Vagina (tissue), 2 donors: Measurements from ENCODE around the gene NUDT22. TPM values are rescaled to one million over a fixed set of nuclear protein-coding genes. Genes with fewer than 3 reads are reported as not detected.
A peak's percentile ranks its signal among the peaks of the same experiment; 100 is the strongest.

Source experiments
- DNase-seq, 2 donors: peaks; one replicate each; pipeline ENCODE4 v3.0.0-alpha.2; 2017; ENCODE audit errors: extremely low spot score in 2 of 2
- H3K27ac ChIP-seq: fragments of 200-600 bp; sonication (generic); one replicate; pipeline ENCODE4 v1.5.1; 2019
- H3K27me3 ChIP-seq: fragments of 200-600 bp; sonication (generic); one replicate; pipeline ENCODE4 v1.5.1; 2019
- H3K36me3 ChIP-seq, 2 donors: fragments of 200-600 bp; sonication (generic); one replicate each; pipeline ENCODE4 v1.5.1; 2017 to 2019
- H3K4me1 ChIP-seq: fragments of 200-600 bp; sonication (generic); one replicate; pipeline ENCODE4 v1.5.1; 2019
- H3K4me3 ChIP-seq, 2 donors: fragments of 200-600 bp; sonication (generic); 1 replicate in 1 of 2; 2 replicates in 1 of 2; pipeline ENCODE4 v1.5.1; 2016 to 2019
- H3K9me3 ChIP-seq: fragments of 200-600 bp; sonication (generic); one replicate; pipeline ENCODE4 v1.5.1; 2019
- POLR2A ChIP-seq, 2 donors: fragments of 450-650 bp; IDR thresholded peaks; one replicate each; pipeline ENCODE4 v1.6.1; 2017; ENCODE audit warnings: antibody characterized with exemption in 2 of 2, mild to moderate bottlenecking in 2 of 2, moderate library complexity in 2 of 2
- POLR2AphosphoS5 ChIP-seq, 2 donors: sonication (generic); formaldehyde crosslinking; IDR thresholded peaks; one replicate each; pipeline ENCODE4 v1.9.0; 2017; ENCODE audit warnings: antibody characterized with exemption in 2 of 2, mild to moderate bottlenecking in 2 of 2, low read depth in 1 of 2; ENCODE audit not compliant: insufficient read depth in 1 of 2
- intact Hi-C: fragments of 100-400 bp; cut with DNase I; formaldehyde crosslinking; loops from one replicate; pipeline ENCODE4 v1.15.1; 2023
- total RNA-seq: library from RNA; depleted of rRNA; stranded (reverse); fragments of >200 nt; gene quantifications from one replicate; pipeline ENCODE4 v1.2.3, GENCODE V29; 2016
- TF ChIP-seq, protein P1 (sequence below), 3 experiments: fragments of 450-650 bp in 2 of 3; fragments of 200-600 bp in 1 of 3; sonication (generic) in 1 of 3; IDR thresholded peaks; one replicate each; pipeline ENCODE4 v1.5.1; 2017 to 2019; ENCODE audit warnings: antibody characterized with exemption in 3 of 3, mild to moderate bottlenecking in 2 of 3, moderate library complexity in 2 of 3

NUDT22 gene
- total RNA-seq, 1 donor from 2014 or later, result 38.8 TPM

DNA sequence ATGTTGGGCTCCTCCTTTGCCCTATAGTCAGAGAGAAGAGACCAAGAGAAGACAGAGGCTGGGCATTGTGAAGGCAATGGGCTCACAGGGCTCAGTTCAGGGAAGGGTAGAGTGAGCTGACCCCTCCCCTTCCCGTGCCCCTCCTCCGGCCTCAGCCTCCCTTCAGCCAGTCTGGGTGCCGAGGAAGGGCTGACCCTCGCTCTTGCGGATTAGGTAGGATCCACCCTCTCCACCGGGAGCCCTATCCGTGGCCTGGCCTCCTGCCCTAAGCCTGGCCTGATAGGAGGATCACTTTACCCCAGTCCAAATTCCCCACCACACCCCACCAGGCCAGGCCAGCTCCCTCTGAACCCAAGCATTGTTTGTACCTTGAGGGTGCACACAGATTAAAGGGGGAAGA lies 22.5 kb downstream of the NUDT22 start:
- peaks cover 50% of the 10 kb centered on the region for H3K4me1 ChIP-seq
- no peak overlapping the region for H3K27ac ChIP-seq
- peaks cover 0 to 8% of the 10 kb centered on the region in 2 donors for H3K36me3 ChIP-seq
- DNase-seq, result no peak
- no peak overlapping the region for H3K4me3 ChIP-seq
- intact Hi-C loops, result no loop called here
- H3K27me3 ChIP-seq, result no peaks in the 10 kb centered on the region
- no peaks in the 10 kb centered on the region for H3K9me3 ChIP-seq
- no peak for TF ChIP-seq POLR2A (IDR thresholded peaks at IDR 0.05)
- TF ChIP-seq POLR2AphosphoS5 (IDR thresholded peaks at IDR 0.05; ENCODE audit: insufficient read depth in 1 of 2, low read depth in 1 of 2), result no peak
- TF ChIP-seq, protein P1, sequence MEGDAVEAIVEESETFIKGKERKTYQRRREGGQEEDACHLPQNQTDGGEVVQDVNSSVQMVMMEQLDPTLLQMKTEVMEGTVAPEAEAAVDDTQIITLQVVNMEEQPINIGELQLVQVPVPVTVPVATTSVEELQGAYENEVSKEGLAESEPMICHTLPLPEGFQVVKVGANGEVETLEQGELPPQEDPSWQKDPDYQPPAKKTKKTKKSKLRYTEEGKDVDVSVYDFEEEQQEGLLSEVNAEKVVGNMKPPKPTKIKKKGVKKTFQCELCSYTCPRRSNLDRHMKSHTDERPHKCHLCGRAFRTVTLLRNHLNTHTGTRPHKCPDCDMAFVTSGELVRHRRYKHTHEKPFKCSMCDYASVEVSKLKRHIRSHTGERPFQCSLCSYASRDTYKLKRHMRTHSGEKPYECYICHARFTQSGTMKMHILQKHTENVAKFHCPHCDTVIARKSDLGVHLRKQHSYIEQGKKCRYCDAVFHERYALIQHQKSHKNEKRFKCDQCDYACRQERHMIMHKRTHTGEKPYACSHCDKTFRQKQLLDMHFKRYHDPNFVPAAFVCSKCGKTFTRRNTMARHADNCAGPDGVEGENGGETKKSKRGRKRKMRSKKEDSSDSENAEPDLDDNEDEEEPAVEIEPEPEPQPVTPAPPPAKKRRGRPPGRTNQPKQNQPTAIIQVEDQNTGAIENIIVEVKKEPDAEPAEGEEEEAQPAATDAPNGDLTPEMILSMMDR (IDR thresholded peaks at IDR 0.05), result no peak

DNA sequence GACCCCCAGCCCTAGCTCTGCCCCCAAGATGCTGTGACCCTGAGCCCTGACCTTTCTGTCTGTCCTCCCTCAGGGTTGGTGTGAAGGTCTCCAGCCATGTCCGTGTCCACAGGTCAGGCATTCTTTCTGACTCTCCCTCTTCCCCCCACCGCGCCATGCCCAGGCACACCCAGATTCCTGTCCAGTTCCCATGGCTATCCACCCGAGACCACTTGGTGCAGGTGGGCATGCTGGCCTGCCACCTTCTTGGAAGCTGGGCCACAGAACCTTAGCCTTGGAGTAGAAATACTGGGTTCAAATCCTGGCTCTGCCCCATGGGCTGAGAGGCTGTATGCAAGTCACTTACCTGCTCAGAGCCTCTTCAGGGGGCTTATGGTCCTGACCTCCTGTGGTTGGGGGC lies 23.0 kb downstream of the NUDT22 start:
- Histone ChIP-seq H3K27me3 (no peaks in the 10 kb centered on the region), H3K27ac (no peak overlapping the region), H3K36me3 (peaks cover 0 to 3% of the 10 kb centered on the region in 2 donors), H3K9me3 (no peaks in the 10 kb centered on the region), H3K4me3 (no peak overlapping the region), H3K4me1 (peaks cover 51% of the 10 kb centered on the region)
- DNase-seq, result no peak
- intact Hi-C loops, result no loop called here
- TF ChIP-seq POLR2AphosphoS5 (IDR thresholded peaks at IDR 0.05; ENCODE audit: insufficient read depth in 1 of 2, low read depth in 1 of 2), result no peak
- TF ChIP-seq POLR2A (IDR thresholded peaks at IDR 0.05), result no peak
- TF ChIP-seq, protein P1 (IDR thresholded peaks at IDR 0.05), result no peak

DNA sequence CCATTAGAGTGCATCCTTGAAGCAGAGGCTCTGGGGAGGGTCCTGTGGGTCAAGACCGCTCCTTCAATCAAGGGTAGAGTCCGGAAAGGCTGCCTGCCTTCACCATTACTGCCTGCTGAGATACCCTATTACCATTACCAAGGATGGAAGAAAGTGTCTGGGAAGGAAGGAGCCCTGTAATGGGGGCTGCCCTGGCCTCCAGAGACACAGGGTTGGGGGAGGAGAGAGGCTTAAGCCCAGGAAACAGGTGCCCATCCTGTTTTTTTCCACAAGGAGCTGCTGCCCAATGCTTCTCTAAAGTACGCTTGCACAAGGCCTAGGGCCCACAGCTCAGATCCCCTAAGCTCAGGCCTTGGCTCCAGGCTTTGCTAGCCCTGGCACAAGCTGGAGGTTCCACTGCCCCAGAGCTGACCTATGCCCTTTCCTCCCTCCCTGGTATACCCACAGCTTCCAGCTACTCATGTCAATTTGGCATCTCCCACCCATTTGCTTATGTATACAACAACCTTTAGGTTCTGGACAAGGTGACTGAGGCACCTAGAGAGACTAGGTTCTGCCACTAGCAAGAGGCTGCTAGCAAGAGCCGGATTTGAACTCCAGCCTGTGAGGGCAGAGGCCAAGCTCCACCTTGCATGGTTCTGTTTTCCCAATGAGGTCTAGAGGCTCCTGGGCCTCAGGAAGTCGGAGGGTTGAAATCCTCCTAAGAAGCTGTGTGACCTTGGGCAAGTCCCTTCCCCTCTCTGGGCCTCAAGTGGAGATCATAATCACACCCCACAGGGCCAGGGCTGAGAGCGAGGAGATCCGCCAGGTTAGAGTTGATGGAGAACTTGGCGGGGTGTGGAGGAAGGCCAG lies 23.7 kb downstream of the NUDT22 start:
- Histone ChIP-seq H3K27me3 (no peaks in the 10 kb centered on the region), H3K4me1 (peaks cover 47% of the 10 kb centered on the region), H3K4me3 (no peak overlapping the region), H3K9me3 (no peaks in the 10 kb centered on the region), H3K27ac (no peak overlapping the region), H3K36me3 (peaks cover 0 to 5% of the 10 kb centered on the region in 2 donors)
- DNase-seq, result no peak
- intact Hi-C loops, result no loop called here
- no peak for TF ChIP-seq POLR2AphosphoS5 (IDR thresholded peaks at IDR 0.05; ENCODE audit: insufficient read depth in 1 of 2, low read depth in 1 of 2)
- no peak for TF ChIP-seq POLR2A (IDR thresholded peaks at IDR 0.05)
- TF ChIP-seq, protein P1 (IDR thresholded peaks at IDR 0.05), result no peak

DNA sequence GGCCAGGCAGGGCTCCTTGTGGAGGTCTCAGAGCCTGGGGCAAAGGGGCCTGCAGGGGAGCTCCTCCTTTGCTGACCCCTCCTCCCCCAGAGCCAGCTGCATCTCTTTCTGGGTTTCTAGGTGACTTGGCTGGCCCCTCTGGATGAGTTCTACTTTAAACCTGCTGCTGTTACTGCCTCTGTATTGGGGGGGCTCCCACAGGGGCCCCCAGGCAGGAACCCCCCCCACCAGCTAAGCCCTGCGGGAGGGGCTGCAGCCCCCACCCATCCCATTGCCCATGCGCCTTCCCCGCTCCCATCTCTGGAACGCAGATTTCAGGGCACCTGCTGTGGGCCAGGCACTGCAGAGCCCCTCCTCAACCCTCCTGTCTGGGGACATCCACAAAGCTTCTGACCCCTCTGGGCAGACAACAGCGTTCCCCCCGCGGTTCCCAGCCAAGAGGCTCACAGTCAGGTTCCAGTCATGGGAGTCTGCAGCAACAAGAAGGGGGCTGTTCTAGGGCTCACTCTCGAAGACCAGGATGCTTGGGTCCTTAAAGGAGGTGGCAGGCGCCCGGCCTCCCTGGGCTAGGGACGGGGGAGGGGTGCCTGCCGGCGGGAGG lies 24.4 kb downstream of the NUDT22 start:
- no peak for TF ChIP-seq POLR2AphosphoS5 (IDR thresholded peaks at IDR 0.05; ENCODE audit: insufficient read depth in 1 of 2, low read depth in 1 of 2)
- Histone ChIP-seq H3K4me3 (peak overlapping the region; percentile 85 to 88), H3K4me1 (peaks cover 40% of the 10 kb centered on the region), H3K36me3 (peaks cover 0 to 13% of the 10 kb centered on the region in 2 donors), H3K9me3 (no peaks in the 10 kb centered on the region), H3K27ac (peak overlapping the region; percentile 73), H3K27me3 (no peaks in the 10 kb centered on the region)
- intact Hi-C loops, result no loop called here
- DNase-seq, result no peak

DNA sequence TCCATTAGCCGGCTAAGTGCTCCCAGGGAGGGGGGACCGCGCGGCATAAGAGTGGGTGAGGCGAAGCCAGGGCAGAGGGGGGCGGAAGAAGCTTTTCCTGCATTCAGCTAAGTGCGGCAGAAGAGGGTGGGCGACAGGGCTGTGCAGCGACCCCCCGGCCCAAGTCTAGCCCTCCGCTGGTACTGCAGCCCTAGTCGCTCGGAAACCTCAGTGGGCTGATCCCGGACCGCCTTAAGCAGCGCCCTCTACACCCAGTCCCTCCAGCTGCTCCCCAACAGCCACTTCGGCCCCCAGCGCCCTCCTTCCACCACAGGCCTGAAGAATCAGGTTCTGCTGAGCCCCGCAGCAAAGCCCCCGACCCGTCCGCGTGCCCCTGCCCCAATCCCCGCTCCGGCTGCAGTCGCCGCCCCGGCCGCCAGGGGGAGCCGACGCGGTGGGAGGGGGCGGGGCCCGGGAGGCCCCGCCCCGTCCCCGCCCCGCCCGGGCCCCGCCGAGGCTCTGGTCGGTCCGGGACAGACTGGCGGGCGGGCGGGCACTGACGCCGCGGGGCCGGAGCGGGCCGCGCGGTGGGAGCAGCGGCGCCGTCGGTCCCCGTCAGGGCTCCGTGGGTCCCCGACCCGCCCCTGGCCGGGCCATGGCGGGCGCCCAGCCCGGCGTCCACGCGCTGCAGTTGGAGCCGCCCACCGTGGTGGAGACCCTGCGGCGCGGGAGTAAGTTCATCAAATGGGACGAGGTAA lies 25.1 kb downstream of the NUDT22 start, which contains the start of gene PLCB3:
Gene PLCB3 (plus strand): TSS at position 515 of the 737 bp plus-strand sequence. CDS start 120 bp downstream, at position 635.
- TF ChIP-seq POLR2A (IDR thresholded peaks at IDR 0.05) (peak in 1 of 2 donors; percentile 71), POLR2AphosphoS5 (IDR thresholded peaks at IDR 0.05; ENCODE audit: insufficient read depth in 1 of 2, low read depth in 1 of 2) (no peak)
- TF ChIP-seq, protein P1 (IDR thresholded peaks at IDR 0.05), result peak; percentile 30 to 87 (median 77)
- Histone ChIP-seq H3K36me3 (peaks cover 0 to 17% of the 10 kb centered on the region in 2 donors), H3K9me3 (no peaks in the 10 kb centered on the region), H3K27me3 (no peaks in the 10 kb centered on the region), H3K4me1 (peaks cover 35% of the 10 kb centered on the region), H3K27ac (peak within 1 kb of the TSS; percentile 78), H3K4me3 (peak within 1 kb of the TSS; percentile 85 to 88)
- intact Hi-C loops, result no loop called here
- no peak for DNase-seq
